GM12864 (cell line): ENCODE measurements around the gene NDFIP2.

ENCODE experiments used
- DNase-seq: peaks from one replicate; pipeline ENCODE4 v3.0.0-alpha.2; 2011; ENCODE audit warnings: low read depth
- H3K4me3 ChIP-seq: 2 replicates; pipeline ENCODE4 v1.5.1; 2011; ENCODE audit warnings: mild to moderate bottlenecking, low read depth, low read length, control low read depth
- CTCF ChIP-seq: IDR thresholded peaks from 2 replicates; pipeline ENCODE4 v1.5.1; 2011; ENCODE audit warnings: low read depth, mild to moderate bottlenecking, moderate library complexity, low read length, control low read depth, inconsistent platforms; ENCODE audit errors: missing control alignments

The NDFIP2 gene

GRCh38 chr13:79538757-79539156 lies 57.8 kb downstream of the NDFIP2 start:
- DNase-seq: no peak
- no peak overlapping the region for H3K4me3 ChIP-seq
- no peak for TF ChIP-seq CTCF

GRCh38 chr13:79540504-79540903 lies 59.5 kb downstream of the NDFIP2 start:
- no peak for TF ChIP-seq CTCF
- DNase-seq: no peak
- no peak overlapping the region for H3K4me3 ChIP-seq

GRCh38 chr13:79541426-79542049 lies 60.6 kb downstream of the NDFIP2 start:
- H3K4me3 ChIP-seq: no peak overlapping the region
- TF ChIP-seq CTCF: peak; percentile 49
- peak; percentile 44 for DNase-seq

- no peak overlapping the region for H3K4me3 ChIP-seq
- no peak for TF ChIP-seq CTCF
- no peak for DNase-seq
Measured at GRCh38 chr13:79543883-79544282, 62.9 kb downstream of the NDFIP2 start.

- H3K4me3 ChIP-seq: no peak overlapping the region
- no peak for TF ChIP-seq CTCF
- DNase-seq: no peak
Measured at GRCh38 chr13:79547211-79548195, 66.5 kb downstream of the NDFIP2 start.

- H3K4me3 ChIP-seq: no peak overlapping the region
- TF ChIP-seq CTCF: no peak
- no peak for DNase-seq
Measured at GRCh38 chr13:79548902-79549301, 67.9 kb downstream of the NDFIP2 start.
